HG03025 (cell line): ENCODE results near the gene TSC2.

Source experiments
- ATAC-seq: cut with Tn5 transposase; IDR thresholded peaks from one replicate; pipeline ENCODE4 v1.9.1; 2021; ENCODE audit warnings: mild to moderate bottlenecking, moderate library complexity; ENCODE audit not compliant: unreplicated experiment, low FRiP score

TSC2 gene

DNA sequence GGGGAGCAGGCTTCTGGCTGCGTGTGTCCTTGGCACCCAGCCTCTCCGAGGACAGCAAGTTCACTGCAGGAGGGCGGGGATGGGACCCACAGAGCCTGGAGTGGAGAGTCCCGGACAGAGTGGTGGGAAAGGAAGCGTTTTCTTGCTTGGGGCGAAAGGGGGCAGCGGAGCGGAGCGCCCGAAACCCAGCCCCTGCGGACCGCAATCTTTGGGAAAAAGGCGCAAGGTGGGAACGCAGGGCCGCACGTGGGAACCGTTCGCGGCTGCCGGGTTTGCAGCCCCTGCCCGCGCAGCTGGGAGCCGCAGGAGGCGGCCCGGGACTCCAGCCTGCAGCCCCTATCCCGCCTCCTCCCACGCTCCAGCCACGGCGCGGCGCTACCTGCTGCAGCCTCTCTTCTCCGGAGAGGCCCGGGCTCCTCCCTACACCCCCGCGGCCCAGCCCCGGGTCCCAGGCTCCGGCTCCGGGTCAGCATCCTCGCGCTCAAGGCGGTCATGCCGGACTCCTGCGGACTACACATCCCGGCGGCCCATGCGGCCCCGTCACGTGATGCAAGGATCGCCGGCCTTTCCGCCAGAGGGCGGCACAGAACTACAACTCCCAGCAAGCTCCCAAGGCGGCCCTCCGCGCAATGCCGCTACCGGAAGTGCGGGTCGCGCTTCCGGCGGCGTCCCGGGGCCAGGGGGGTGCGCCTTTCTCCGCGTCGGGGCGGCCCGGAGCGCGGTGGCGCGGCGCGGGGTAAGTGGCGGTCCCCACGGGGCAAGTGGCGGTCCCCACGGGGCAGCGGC, at the start of gene TSC2, which contains the start of gene NTHL1:
Gene TSC2 (plus strand): TSS at position 656 of the 786 bp plus-strand sequence. CDS start 631 bp downstream, outside the sequence.
Gene NTHL1 (minus strand): TSS at position 505 of the 786 bp plus-strand sequence. CDS start 11 bp downstream, at position 494.
- peak; percentile 91 for ATAC-seq

- ATAC-seq, result no peak
Observed at GRCh38 chr16:1998360-1998835, 49.4 kb upstream of the TSC2 start.

GRCh38 chr16:1998852-1999801, 48.7 kb upstream of the TSC2 start:
- no peak for ATAC-seq

DNA sequence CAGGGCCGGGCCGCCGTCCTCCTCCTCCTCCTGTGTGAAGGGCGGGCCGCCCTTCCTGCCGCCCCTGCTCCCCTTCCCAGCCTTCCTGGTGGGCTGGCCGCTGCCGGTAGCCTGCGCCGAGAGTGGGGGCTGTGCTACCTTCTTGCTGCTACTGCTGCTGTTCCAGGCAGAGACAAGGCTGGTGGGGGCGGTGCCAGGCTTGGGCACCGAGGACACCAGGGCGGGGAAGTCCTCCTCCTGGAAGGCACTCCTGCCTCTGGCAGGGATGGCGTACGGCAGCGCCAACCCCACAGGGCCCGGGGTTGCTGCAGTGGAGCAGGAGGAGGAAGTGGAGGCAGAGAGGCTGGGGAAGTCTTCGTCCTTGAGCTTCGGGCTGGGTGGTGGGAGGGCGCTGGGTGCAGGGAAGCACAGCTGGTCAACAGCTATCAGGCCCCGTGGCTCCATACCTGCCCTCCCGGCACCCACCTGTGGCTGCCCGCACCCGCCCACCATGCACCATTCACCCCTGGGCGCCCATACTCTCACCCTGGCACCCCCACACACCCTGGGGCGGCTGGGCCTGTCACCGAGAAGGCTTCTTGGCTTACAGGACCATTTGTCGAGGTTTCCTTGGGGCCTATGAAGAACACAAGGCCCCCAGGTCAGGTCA, 47.8 kb upstream of the TSC2 start:
- no peak for ATAC-seq

DNA sequence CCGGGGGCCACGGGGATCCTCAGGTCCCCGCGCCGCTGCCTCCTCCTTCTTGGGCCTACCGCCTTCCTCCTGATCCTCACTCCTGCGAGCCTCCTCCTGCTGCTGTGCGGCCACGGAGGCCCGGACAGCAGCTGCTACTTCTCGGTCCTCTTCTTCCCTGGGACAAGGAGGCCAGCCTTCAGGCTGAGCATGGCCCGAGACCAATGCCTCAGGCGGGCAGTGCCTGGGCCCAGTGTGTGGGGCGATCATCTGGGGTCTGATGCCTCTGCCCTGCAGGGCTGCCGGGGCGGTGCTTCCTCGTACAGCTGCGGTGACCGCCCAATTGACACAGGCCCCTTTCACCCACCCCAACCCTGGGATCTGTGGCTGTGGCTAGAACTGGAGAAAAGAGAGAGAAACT, 46.8 kb upstream of the TSC2 start:
- no peak for ATAC-seq

- no peak for ATAC-seq
Observed at GRCh38 chr16:2001456-2002355, 46.1 kb upstream of the TSC2 start.

DNA sequence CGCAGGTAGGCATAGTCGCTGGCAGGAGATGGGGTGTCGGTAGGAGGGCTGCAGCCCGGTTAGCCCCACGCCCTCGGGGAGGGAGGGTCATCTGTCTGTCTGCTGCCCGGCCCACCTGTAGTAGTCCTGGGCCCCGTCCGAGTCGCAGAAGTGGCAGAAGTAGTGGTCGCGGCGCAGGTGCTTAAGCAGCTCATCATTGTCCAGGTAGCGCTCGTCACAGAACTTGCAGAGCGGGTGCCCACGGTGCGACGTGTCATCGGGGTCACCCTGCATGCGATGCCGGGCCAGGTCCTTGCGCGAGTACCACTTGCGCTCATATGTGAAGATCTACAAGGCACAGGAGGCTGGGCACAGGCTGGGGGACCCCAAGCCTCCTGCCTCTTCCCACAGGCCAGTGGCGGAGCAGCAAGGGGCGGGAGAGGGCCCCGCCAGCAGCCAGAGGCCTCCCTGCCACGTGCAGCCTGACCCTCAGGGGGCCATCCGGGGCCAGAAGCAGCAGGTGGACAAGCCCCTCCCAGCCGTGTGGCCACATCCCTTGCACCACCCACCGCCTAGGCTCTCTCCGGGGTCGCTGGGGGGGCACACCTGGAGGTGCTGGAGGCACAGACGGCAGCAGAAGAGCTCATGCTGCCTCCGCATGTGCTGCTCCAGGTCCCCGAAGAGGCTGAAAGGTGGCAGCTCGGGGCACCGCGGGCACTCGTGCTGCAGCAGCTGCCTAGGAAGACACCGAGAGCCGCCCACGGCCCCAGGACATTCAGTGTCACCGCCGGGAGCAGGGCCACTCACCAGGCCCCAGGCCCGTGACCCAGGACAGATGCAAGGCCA, 45.2 kb upstream of the TSC2 start:
- ATAC-seq, result no peak

- no peak for ATAC-seq
Observed at GRCh38 chr16:2003231-2003826, 44.5 kb upstream of the TSC2 start.

DNA sequence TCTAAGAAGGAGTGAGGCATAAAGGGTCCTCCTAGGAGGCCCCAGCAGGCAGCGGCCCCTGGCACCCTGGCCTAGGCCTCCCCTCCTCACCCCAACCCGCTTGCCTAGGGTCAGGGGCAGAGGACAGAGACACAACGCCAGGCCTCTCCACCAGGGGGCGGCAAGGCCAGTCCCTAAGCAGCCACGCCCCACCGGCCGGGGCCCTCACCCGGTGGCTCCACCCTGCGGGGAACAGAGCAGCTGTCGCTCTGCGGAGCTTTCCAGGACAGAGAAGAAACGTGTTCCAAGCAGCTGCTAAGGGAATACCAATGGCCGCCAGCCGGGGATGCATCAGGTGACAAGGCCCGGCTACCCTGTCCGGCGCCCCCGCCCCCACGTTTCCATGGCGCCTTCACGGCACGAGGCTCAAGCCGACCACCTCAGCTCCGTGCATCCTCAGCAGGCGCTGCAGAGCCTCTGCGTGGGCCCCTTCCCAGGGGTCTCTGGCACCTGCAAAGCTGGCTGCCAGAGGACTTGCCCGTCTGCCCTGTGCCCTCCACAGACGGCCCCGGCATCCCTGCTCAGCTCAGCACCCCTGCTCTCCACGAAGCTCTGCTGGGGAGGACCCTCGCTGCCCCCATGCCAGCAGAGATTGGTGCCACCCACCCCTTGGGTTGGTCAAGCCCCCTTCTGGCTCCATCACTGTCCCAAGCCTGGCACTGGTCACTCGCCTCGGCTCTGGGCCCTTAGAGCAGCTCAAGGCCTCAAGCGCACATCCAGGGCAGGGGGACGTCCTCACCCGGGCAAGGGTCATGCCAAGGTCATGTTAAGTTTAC, 43.8 kb upstream of the TSC2 start:
- no peak for ATAC-seq

DNA sequence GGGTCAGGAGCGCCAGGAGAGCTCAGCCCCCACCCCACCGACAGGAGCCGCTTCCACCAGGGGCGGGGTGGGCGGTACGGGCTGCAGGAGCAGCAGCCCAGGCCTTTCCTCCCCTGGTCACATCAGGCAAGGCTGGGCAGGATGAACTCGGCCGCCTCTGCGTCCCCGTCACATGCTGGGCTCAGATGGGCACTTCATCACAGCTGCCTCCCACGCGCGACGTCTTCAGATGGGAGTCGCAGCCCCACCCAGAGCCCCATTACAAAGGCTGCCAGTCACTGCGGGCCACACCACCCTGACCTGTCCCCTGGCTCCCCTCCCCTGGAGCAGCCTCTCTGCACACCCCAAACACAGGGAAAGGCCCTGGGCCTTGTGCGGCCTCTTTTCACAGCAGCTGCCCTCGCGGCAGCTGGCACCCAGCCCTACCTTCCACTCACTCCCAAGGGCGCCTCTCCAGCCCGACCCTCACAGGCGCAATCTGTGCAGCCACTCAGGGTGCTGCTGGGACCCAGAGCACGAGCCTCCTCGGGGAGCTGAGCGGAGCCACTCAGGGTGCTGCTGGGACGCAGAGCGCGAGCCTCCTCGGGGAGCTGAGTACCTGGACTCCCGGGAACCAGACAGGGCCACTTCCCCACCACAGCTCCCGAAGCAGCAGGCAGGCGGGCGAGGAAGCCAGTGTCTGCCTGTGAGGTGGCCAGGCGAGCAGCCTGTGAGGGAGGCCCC, 42.8 kb upstream of the TSC2 start:
- no peak for ATAC-seq

- no peak for ATAC-seq
Observed at GRCh38 chr16:2005646-2006045, 42.1 kb upstream of the TSC2 start.

GRCh38 chr16:2006317-2006716, 41.5 kb upstream of the TSC2 start:
- no peak for ATAC-seq

GRCh38 chr16:2007081-2007836, 40.5 kb upstream of the TSC2 start:
- no peak for ATAC-seq

- no peak for ATAC-seq
Observed at GRCh38 chr16:2008009-2008526, 39.7 kb upstream of the TSC2 start.

- no peak for ATAC-seq
Observed at GRCh38 chr16:2008631-2009163, 39.1 kb upstream of the TSC2 start.
